Mucosa of descending colon (tissue), 3 donors: ENCODE results near the gene OXSM. TPM values are rescaled to one million over a fixed set of nuclear protein-coding genes. Genes with fewer than 3 reads are reported as not detected.

ENCODE experiments used
- total RNA-seq, 3 donors: library from RNA; stranded (reverse); fragmentation: NEBNext Ultra II Directional in 2 of 3; extraction: Animal tissue kit (Norgen Biotek cat#: 25700) in 2 of 3; gene quantifications; one replicate each; pipeline versions ENCODE4 v1.2.1 to v1.2.4, GENCODE V29; 2021 to 2023
- donor health status: DM: no; HTN: no; CAD: no; lungs with moderate emphysema.
- donor health status: DM: no; HTN: no; CAD: no.
- donor health status: DM: no; HTN: yes; CAD: no.

Gene OXSM
- total RNA-seq, 3 donors from 2014 or later, result 10.0 to 18.4 (median 17.4) TPM

Other genes starting within 250 kb of the OXSM start
- 100 to 1,000 TPM in 1 of 3 donors, 10 to 100 TPM in 2; 72.1 to 111 (median 91.6) TPM for gene TOP2B, start 125.2 kb upstream of the OXSM start, total RNA-seq
- gene NGLY1, start 6.6 kb upstream of the OXSM start, total RNA-seq, result 10 to 100 TPM; 37.2 to 57.5 (median 41.1) TPM